ENCODE data around the gene DLEC1. TPM values are rescaled to one million over a fixed set of nuclear protein-coding genes. Genes with fewer than 3 reads are reported as not detected.
A peak's percentile ranks its signal among the peaks of the same experiment; 100 is the strongest.

The DLEC1 gene
- total and polyA plus RNA-seq, 5 donors from 2014 or later, result 0.09 to 4.9 (median 0.64) TPM

DNA sequence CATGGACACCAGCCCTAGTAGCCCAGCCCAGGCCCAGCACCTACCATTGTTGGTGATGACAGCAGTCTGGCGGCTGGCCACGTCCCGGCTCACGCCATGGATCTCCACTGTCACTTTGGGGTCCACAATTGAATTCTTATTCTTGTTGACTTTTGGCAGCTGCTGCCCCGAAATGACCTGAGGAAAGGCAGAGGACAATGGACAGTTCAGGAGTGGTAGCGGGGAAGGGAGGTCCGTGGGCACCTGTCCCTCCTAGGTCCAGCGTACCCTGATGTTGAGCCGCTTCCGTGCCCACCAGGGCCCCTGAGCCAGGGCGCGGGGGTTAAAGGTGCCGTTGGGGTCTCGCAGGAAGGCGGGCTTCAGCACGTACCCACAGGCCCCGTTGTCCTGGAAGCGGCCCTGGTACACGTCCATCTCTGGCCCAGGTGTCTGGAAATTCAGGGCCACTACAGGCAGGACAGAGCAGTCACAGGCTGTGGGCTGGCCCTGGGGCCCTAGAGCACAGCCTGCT, 30.8 kb upstream of the DLEC1 start:
- H3K4me3 ChIP-seq (ENCODE audit: low read depth, low read length), result no peak overlapping the region
- H3K36me3 ChIP-seq (ENCODE audit: control insufficient read depth, insufficient read depth, low read length), result peaks cover 13% of the 10 kb centered on the region
- no peaks in the 10 kb centered on the region for H3K4me1 ChIP-seq (ENCODE audit: control insufficient read depth, insufficient read depth, low read length, poor library complexity, severe bottlenecking)
- H3K27ac ChIP-seq (ENCODE audit: insufficient read depth, low read length, poor library complexity, severe bottlenecking), result no peak overlapping the region
- Mint-ChIP-seq H3K36me3 (peaks cover 5% of the 10 kb centered on the region), H3K4me3 (peak overlapping the region in 1 of 4 donors; percentile 49), H3K27me3 (no peaks in the 10 kb centered on the region), H3K4me1 (peaks cover 0 to 15% (median 10%) of the 10 kb centered on the region in 4 donors), H3K9me3 (peaks cover 0 to 2% (median 0%) of the 10 kb centered on the region in 7 donors), H3K27ac (no peak overlapping the region)
- DNase-seq, result no peak
- H3K9me3 ChIP-seq (ENCODE audit: control insufficient read depth in 2 of 2, low read length in 2 of 2), result no peaks in the 10 kb centered on the region
- ATAC-seq (ENCODE audit: low read depth in 2 of 2), result no peak
- H3K27me3 ChIP-seq (ENCODE audit: control insufficient read depth, insufficient read depth, low read length), result no peaks in the 10 kb centered on the region

DNA sequence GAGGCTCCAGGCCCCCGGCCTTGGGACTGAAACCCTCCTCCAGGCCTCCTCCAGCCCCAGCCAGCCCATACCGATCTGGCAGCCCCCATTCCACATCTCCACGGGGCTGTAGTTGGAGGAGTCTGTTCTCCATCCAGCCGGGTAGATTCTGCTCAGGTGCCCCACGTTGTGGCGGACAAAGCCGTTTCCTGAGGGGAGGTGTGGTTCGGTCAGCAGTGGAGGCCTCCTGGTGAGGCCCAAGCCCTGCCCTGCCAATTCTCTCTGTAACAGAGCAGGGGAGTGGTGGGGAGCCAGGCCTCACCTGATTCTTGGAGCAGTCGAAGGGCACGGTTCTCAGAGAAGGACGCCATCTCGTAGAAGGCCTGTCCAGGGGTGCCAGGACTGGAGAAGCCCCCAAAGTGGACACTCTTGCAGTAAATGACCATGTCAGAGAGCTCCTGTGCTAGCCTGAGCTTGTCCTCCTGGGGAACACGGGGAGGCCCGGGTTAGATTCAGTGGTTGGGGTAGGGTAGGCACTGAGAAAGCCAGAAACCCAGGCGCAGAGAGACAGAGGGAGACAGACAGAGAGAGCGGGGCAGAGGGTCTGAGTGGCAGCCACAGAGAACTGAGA, 29.9 kb upstream of the DLEC1 start:
- Mint-ChIP-seq H3K9me3 (peaks cover 0 to 2% (median 0%) of the 10 kb centered on the region in 7 donors), H3K27me3 (no peaks in the 10 kb centered on the region), H3K36me3 (peaks cover 8% of the 10 kb centered on the region), H3K4me3 (no peak overlapping the region), H3K27ac (peak overlapping the region in 1 of 3 donors; percentile 82), H3K4me1 (peaks cover 0 to 12% (median 8%) of the 10 kb centered on the region in 4 donors)
- ATAC-seq (ENCODE audit: low read depth in 2 of 2) (no peak), DNase-seq (no peak)
- no peaks in the 10 kb centered on the region for H3K27me3 ChIP-seq (ENCODE audit: control insufficient read depth, insufficient read depth, low read length)
- H3K4me3 ChIP-seq (ENCODE audit: low read depth, low read length), result no peak overlapping the region
- no peaks in the 10 kb centered on the region for H3K4me1 ChIP-seq (ENCODE audit: control insufficient read depth, insufficient read depth, low read length, poor library complexity, severe bottlenecking)
- H3K9me3 ChIP-seq (ENCODE audit: control insufficient read depth in 2 of 2, low read length in 2 of 2), result no peaks in the 10 kb centered on the region
- H3K27ac ChIP-seq (ENCODE audit: insufficient read depth, low read length, poor library complexity, severe bottlenecking), result no peak overlapping the region
- peaks cover 17% of the 10 kb centered on the region for H3K36me3 ChIP-seq (ENCODE audit: control insufficient read depth, insufficient read depth, low read length)

DNA sequence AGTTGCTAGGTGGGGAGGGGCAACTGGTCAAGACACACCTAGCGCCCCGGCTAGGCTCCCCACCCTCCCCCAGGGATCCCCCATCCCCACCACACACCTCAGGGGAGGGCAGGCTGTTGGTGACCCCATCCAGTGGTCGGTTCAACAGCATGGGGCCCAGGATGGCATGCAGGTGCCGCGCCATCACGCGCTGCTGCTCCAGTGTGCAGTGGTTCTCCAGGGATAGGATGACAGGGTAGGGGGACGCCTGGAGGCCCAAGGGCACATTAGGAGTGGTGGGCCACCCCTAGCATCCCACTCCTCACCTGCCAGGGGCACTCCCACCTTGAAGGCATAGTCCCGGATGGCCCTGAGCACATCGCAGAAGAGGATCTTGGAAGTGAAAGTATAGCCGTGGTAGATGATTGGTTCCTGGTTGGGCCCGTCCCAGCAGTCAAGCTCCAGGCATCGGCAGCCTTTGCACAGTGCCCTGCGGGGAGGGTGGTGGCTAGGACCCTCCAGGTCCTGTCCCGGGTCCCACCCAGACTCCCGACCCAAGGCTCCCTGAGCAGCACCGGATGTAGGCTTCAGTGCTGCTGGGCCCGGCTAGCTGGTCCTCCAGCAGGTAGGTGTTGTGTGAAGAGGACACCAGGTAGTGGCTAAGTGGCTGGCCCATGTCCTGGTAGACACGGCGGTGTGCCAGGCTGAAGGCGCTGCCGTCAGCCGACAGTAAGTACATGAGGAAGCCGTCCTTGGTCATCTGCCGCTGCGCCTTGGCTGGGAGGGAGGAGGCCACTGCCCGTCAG, 29.0 kb upstream of the DLEC1 start:
- no peaks in the 10 kb centered on the region for H3K9me3 ChIP-seq (ENCODE audit: control insufficient read depth in 2 of 2, low read length in 2 of 2)
- peaks cover 17% of the 10 kb centered on the region for H3K36me3 ChIP-seq (ENCODE audit: control insufficient read depth, insufficient read depth, low read length)
- Mint-ChIP-seq H3K9me3 (peaks cover 0 to 2% (median 0%) of the 10 kb centered on the region in 7 donors), H3K36me3 (peaks cover 12% of the 10 kb centered on the region), H3K27ac (peak overlapping the region in 2 of 3 donors; percentile 52 to 80), H3K4me1 (peaks cover 0 to 3% (median 2%) of the 10 kb centered on the region in 4 donors), H3K4me3 (no peak overlapping the region), H3K27me3 (no peaks in the 10 kb centered on the region)
- DNase-seq (no peak), ATAC-seq (ENCODE audit: low read depth in 2 of 2) (no peak)
- H3K27me3 ChIP-seq (ENCODE audit: control insufficient read depth, insufficient read depth, low read length), result no peaks in the 10 kb centered on the region
- H3K27ac ChIP-seq (ENCODE audit: insufficient read depth, low read length, poor library complexity, severe bottlenecking), result no peak overlapping the region
- no peak overlapping the region for H3K4me3 ChIP-seq (ENCODE audit: low read depth, low read length)
- H3K4me1 ChIP-seq (ENCODE audit: control insufficient read depth, insufficient read depth, low read length, poor library complexity, severe bottlenecking), result no peaks in the 10 kb centered on the region

GRCh38 chr3:38011111-38011510, 27.9 kb upstream of the DLEC1 start:
- Mint-ChIP-seq H3K4me3 (peak overlapping the region in 1 of 4 donors; percentile 10), H3K27me3 (no peaks in the 10 kb centered on the region), H3K27ac (peak overlapping the region in 1 of 3 donors; percentile 80), H3K4me1 (peaks cover 0 to 2% (median 0%) of the 10 kb centered on the region in 4 donors), H3K36me3 (peaks cover 23% of the 10 kb centered on the region), H3K9me3 (peaks cover 0 to 2% (median 0%) of the 10 kb centered on the region in 7 donors)
- Histone ChIP-seq H3K27ac (ENCODE audit: insufficient read depth, low read length, poor library complexity, severe bottlenecking) (no peak overlapping the region), H3K9me3 (ENCODE audit: control insufficient read depth in 2 of 2, low read length in 2 of 2) (peaks cover 0 to 4% of the 10 kb centered on the region in 2 experiments), H3K36me3 (ENCODE audit: control insufficient read depth, insufficient read depth, low read length) (peaks cover 26% of the 10 kb centered on the region), H3K27me3 (ENCODE audit: control insufficient read depth, insufficient read depth, low read length) (no peaks in the 10 kb centered on the region), H3K4me3 (ENCODE audit: low read depth, low read length) (no peak overlapping the region), H3K4me1 (ENCODE audit: control insufficient read depth, insufficient read depth, low read length, poor library complexity, severe bottlenecking) (no peaks in the 10 kb centered on the region)
- DNase-seq, result no peak
- no peak for ATAC-seq (ENCODE audit: low read depth in 2 of 2)

DNA sequence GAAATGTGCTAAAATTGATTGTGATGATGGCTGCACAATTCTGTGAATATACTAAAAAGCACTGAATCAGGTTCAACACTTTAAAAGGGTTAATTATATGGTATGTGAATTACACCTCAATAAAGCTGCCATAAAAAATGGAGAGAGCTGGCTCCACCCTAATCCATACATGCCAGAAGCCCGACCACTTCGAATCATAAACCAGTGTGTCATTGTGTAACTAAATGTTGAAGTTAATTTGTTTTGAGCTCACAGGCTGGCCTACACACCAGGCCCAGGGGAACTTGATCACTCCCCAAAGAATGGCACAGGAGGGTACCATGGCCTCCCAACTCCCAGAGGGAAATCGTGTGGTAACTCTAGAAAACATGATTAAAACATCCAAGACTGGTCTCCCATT, 23.5 kb upstream of the DLEC1 start:
- H3K27ac ChIP-seq (ENCODE audit: insufficient read depth, low read length, poor library complexity, severe bottlenecking), result no peak overlapping the region
- H3K9me3 ChIP-seq (ENCODE audit: control insufficient read depth in 2 of 2, low read length in 2 of 2), result peaks cover 0 to 10% of the 10 kb centered on the region in 2 experiments
- DNase-seq, result no peak
- H3K27me3 ChIP-seq (ENCODE audit: control insufficient read depth, insufficient read depth, low read length), result no peaks in the 10 kb centered on the region
- no peak for ATAC-seq (ENCODE audit: low read depth in 2 of 2)
- Mint-ChIP-seq H3K27ac (no peak overlapping the region), H3K36me3 (peaks cover 60% of the 10 kb centered on the region), H3K9me3 (peaks cover 0 to 11% (median 0%) of the 10 kb centered on the region in 7 donors), H3K4me1 (peaks cover 0 to 6% (median 1%) of the 10 kb centered on the region in 4 donors), H3K4me3 (no peak overlapping the region), H3K27me3 (no peaks in the 10 kb centered on the region)
- H3K36me3 ChIP-seq (ENCODE audit: control insufficient read depth, insufficient read depth, low read length), result peaks cover 51% of the 10 kb centered on the region
- no peak overlapping the region for H3K4me3 ChIP-seq (ENCODE audit: low read depth, low read length)
- H3K4me1 ChIP-seq (ENCODE audit: control insufficient read depth, insufficient read depth, low read length, poor library complexity, severe bottlenecking), result no peaks in the 10 kb centered on the region

DNA sequence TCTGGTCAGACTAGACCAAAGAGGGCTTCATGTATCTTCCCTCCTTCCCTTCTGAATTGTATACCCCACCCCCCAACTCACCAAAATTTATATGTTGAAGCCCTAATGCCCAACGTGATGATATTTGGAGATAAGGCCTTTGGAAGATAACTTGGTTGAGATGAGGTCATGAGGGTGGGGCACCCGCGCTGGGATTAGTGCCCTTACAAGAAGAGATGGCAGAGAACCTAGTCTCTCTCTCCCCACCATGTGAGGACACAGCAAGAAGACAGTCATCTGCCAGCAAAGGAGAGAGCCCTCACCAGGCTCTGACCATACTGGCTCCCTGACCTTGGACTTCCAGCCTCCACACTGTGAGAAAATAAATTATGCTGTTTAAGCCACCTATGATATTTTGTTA, 23.0 kb upstream of the DLEC1 start:
- Mint-ChIP-seq H3K27me3 (no peaks in the 10 kb centered on the region), H3K36me3 (peaks cover 60% of the 10 kb centered on the region), H3K9me3 (peaks cover 0 to 11% (median 0%) of the 10 kb centered on the region in 7 donors), H3K4me3 (no peak overlapping the region), H3K4me1 (peaks cover 0 to 8% (median 2%) of the 10 kb centered on the region in 4 donors), H3K27ac (peak overlapping the region in 1 of 3 donors; percentile 48)
- DNase-seq (no peak), ATAC-seq (ENCODE audit: low read depth in 2 of 2) (no peak)
- Histone ChIP-seq H3K4me3 (ENCODE audit: low read depth, low read length) (no peak overlapping the region), H3K27me3 (ENCODE audit: control insufficient read depth, insufficient read depth, low read length) (no peaks in the 10 kb centered on the region), H3K36me3 (ENCODE audit: control insufficient read depth, insufficient read depth, low read length) (peaks cover 51% of the 10 kb centered on the region), H3K9me3 (ENCODE audit: control insufficient read depth in 2 of 2, low read length in 2 of 2) (peaks cover 0 to 10% of the 10 kb centered on the region in 2 experiments), H3K4me1 (ENCODE audit: control insufficient read depth, insufficient read depth, low read length, poor library complexity, severe bottlenecking) (no peaks in the 10 kb centered on the region), H3K27ac (ENCODE audit: insufficient read depth, low read length, poor library complexity, severe bottlenecking) (no peak overlapping the region)

DNA sequence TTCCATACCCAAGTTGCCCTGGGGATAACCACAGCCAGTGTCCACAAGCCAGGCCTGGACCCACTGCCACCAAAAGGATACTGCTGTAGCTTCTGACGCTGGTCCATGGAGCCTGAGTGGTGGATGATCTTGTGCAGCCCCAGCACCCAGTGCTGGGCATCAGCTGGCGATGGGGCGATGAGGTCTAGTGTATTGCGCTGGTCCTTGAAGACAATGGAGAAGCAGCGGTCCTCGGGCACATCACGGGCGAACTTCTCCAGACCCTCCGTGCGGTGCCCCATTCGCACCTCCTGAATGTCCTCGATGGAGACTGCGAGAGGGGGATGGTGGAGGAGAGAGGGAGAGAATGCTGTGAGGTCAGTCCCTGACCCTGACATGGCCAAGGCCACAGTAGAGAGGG, 22.6 kb upstream of the DLEC1 start:
- H3K9me3 ChIP-seq (ENCODE audit: control insufficient read depth in 2 of 2, low read length in 2 of 2), result peaks cover 0 to 10% of the 10 kb centered on the region in 2 experiments
- ATAC-seq (ENCODE audit: low read depth in 2 of 2) (no peak), DNase-seq (no peak)
- H3K27ac ChIP-seq (ENCODE audit: insufficient read depth, low read length, poor library complexity, severe bottlenecking), result no peak overlapping the region
- no peaks in the 10 kb centered on the region for H3K27me3 Mint-ChIP-seq
- no peak overlapping the region for H3K4me3 ChIP-seq (ENCODE audit: low read depth, low read length)
- peaks cover 0 to 11% (median 0%) of the 10 kb centered on the region in 7 donors for H3K9me3 Mint-ChIP-seq
- no peak overlapping the region for H3K4me3 Mint-ChIP-seq
- H3K27me3 ChIP-seq (ENCODE audit: control insufficient read depth, insufficient read depth, low read length), result no peaks in the 10 kb centered on the region
- peaks cover 0 to 12% (median 2%) of the 10 kb centered on the region in 4 donors for H3K4me1 Mint-ChIP-seq
- H3K4me1 ChIP-seq (ENCODE audit: control insufficient read depth, insufficient read depth, low read length, poor library complexity, severe bottlenecking), result peaks cover 3% of the 10 kb centered on the region
- H3K36me3 ChIP-seq (ENCODE audit: control insufficient read depth, insufficient read depth, low read length), result peaks cover 51% of the 10 kb centered on the region
- H3K27ac Mint-ChIP-seq, result no peak overlapping the region
- H3K36me3 Mint-ChIP-seq, result peaks cover 60% of the 10 kb centered on the region
